ENCODE results near the gene ATP6V1B1. TPM values are rescaled to one million over a fixed set of nuclear protein-coding genes. Genes with fewer than 3 reads are reported as not detected.

Gene ATP6V1B1
- total and polyA plus RNA-seq, 10 of the 15 experiments (the other 5 are each of a cell fraction or from before 2014, with no cell fraction given) = not detected

GRCh38 chr2:70891572-70892357 lies 43.9 kb upstream of the ATP6V1B1 start:
- CTCF ChIA-PET = interaction anchor here (0.7 to 1.5 kb wide), 2 partner anchors 20 to 56 kb away, joined by 3 read pairs; no protein-coding TSS in a partner anchor
- intact Hi-C loops (cut with micrococcal nuclease; ENCODE audit: unreplicated experiment) = no loop called here

More at GRCh38 chr2:70891572-70892357, 43.9 kb upstream of the ATP6V1B1 start:
- 4% methylated on average over 9 of the region's 9 CpGs for WGBS (ENCODE audit: insufficient coverage, insufficient replicate concordance, low lambda C conversion rate, missing lambda C conversion rate)
- Histone ChIP-seq H3K9me3 (replicated peaks; ENCODE audit: control insufficient read depth, insufficient read depth, low read length) (no peaks in the 10 kb centered on the region; the same call in 2 of the 3 replicates), H3K9ac (ENCODE audit: control insufficient read depth, insufficient read depth, low read length) (no peak overlapping the region), H3K4me1 (ENCODE audit: control insufficient read depth, insufficient read depth, low read length) (no peaks in the 10 kb centered on the region), H3K4me2 (ENCODE audit: control insufficient read depth, insufficient read depth) (no peak overlapping the region), H3K27me3 (replicated peaks in 1 of 2; ENCODE audit: control insufficient read depth in 2 of 2, insufficient read depth in 2 of 2, low read length in 1 of 2) (peaks cover 24 to 33% of the 10 kb centered on the region in 2 experiments), H3K79me2 (ENCODE audit: control insufficient read depth, insufficient read depth, low read length) (no peaks in the 10 kb centered on the region), H3K36me3 (ENCODE audit: control insufficient read depth in 2 of 2, insufficient read depth in 2 of 2, low read length in 1 of 2) (no peaks in the 10 kb centered on the region), H4K20me1 (ENCODE audit: control insufficient read depth, insufficient read depth) (no peaks in the 10 kb centered on the region), H3K4me3 (no peak overlapping the region), H2AFZ (ENCODE audit: control insufficient read depth, low read depth, low read length) (no peak overlapping the region), H3K27ac (ENCODE audit: control insufficient read depth, insufficient read depth) (no peak overlapping the region)
- BruUV-seq (replicated peaks) = no TSS peak
- ATAC-seq (no peak), DNase-seq (ENCODE audit: low read depth, low spot score) (no peak), FAIRE-seq (no peak)
- ChIA-PET POLR2A (interaction anchor here (1.0 kb wide), 1 partner anchor 21 kb away, joined by 3 read pairs; no protein-coding TSS in a partner anchor), RAD21 (ENCODE audit: unreplicated experiment) (no interaction called here), SMC1A (ENCODE audit: uncharacterized antibody, unreplicated experiment) (no interaction called here)
- TF ChIP-seq YBX1 (IDR thresholded peaks at IDR 0.05) (no peak), IRF5 (IDR thresholded peaks at IDR 0.05; ENCODE audit: borderline replicate concordance) (no peak), SUZ12 (IDR thresholded peaks at IDR 0.05; ENCODE audit: unreplicated experiment) (no peak), SREBF1 (IDR thresholded peaks at IDR 0.05; ENCODE audit: low read length) (no peak), CEBPZ (IDR thresholded peaks at IDR 0.05; ENCODE audit: low read depth, low read length) (no peak), DPF2 (IDR thresholded peaks at IDR 0.05) (no peak), FOS (IDR thresholded peaks at IDR 0.05; ENCODE audit: borderline replicate concordance, extremely low read depth, insufficient read length) (no peak), KDM1A (IDR thresholded peaks at IDR 0.05; ENCODE audit: borderline replicate concordance) (no peak), NR2F1 (conservative IDR thresholded peaks at IDR 0.05) (no peak), RELA (IDR thresholded peaks at IDR 0.05; ENCODE audit: borderline replicate concordance, partially characterized antibody) (no peak), EED (IDR thresholded peaks at IDR 0.05; ENCODE audit: low read depth) (no peak), SRF (IDR thresholded peaks at IDR 0.05; ENCODE audit: low read depth in 2 of 2, low read length in 2 of 2) (no peak), IKZF1 (conservative IDR thresholded peaks at IDR 0.05) (no peak), TAF1 (IDR thresholded peaks at IDR 0.05; ENCODE audit: borderline replicate concordance, low read depth, low read length) (no peak), ATF2 (IDR thresholded peaks at IDR 0.05; ENCODE audit: low read length) (no peak), PML (IDR thresholded peaks at IDR 0.05; ENCODE audit: low read length) (no peak)
- in situ Hi-C loops (cut with MboI) = no loop called here

Data from GM12878 (cell line).